MCF 10A (cell line): Measurements from ENCODE around the gene NKD1. TPM values are rescaled to one million over a fixed set of nuclear protein-coding genes. Genes with fewer than 3 reads are reported as not detected.
A peak's percentile ranks its signal among the peaks of the same experiment; 100 is the strongest.

Experiments used
- Bru-seq: library from RNA; stranded (reverse); fragments of 400-500 nt; gene quantifications from one replicate; lab custom pipeline; 2021; lab: Mats Ljungman, UMichigan
- BruChase-seq, 2 experiments: library from RNA; stranded (reverse); fragments of 400-500 nt; gene quantifications; one replicate each; lab custom pipeline; 2021; lab: Mats Ljungman, UMichigan
- BruUV-seq: library from RNA; stranded (reverse); fragments of 400-500 nt; replicated peaks from 2 replicates; lab custom pipeline; 2021; lab: Mats Ljungman, UMichigan
- CTCF ChIA-PET: fragments of 300-600 bp; sonication (Branson Sonifier 250); formaldehyde crosslinking; extraction: SDS; loops from one replicate; lab custom pipeline; 2021; ENCODE audit warnings: antibody characterized with exemption, inconsistent platforms; lab: Yijun Ruan, JAX
- POLR2A ChIA-PET: fragments of 300-600, 350-650 bp; sonication (Branson Sonifier 250); formaldehyde crosslinking; extraction: SDS; loops from one replicate; lab custom pipeline; 2020; ENCODE audit warnings: antibody characterized with exemption, inconsistent platforms; lab: Yijun Ruan, JAX
- DNase-seq: peaks from one replicate; pipeline ENCODE4 v3.0.0-alpha.2; 2018; ENCODE audit not compliant: unreplicated experiment
- H3K27ac Mint-ChIP-seq: one replicate; pipeline ENCODE4 v1.8.0; 2022; ENCODE audit warnings: mild to moderate bottlenecking, low read depth, mixed read lengths; ENCODE audit not compliant: unreplicated experiment
- H3K27me3 Mint-ChIP-seq: one replicate; pipeline ENCODE4 v1.8.0; 2022; ENCODE audit warnings: mixed read lengths; ENCODE audit not compliant: insufficient read depth, unreplicated experiment
- H3K36me3 Mint-ChIP-seq: one replicate; pipeline ENCODE4 v1.8.0; 2022; ENCODE audit warnings: mild to moderate bottlenecking, moderate library complexity, mixed read lengths; ENCODE audit not compliant: insufficient read depth, unreplicated experiment
- H3K4me1 Mint-ChIP-seq: one replicate; pipeline ENCODE4 v1.8.0; 2022; ENCODE audit warnings: mixed read lengths; ENCODE audit not compliant: insufficient read depth, unreplicated experiment
- H3K4me3 Mint-ChIP-seq: one replicate; pipeline ENCODE4 v1.8.0; 2022; ENCODE audit warnings: mild to moderate bottlenecking, moderate library complexity, mixed read lengths; ENCODE audit not compliant: unreplicated experiment
- H3K9me3 Mint-ChIP-seq: one replicate; pipeline ENCODE4 v1.8.0; 2022; ENCODE audit warnings: mixed read lengths; ENCODE audit not compliant: unreplicated experiment
- intact Hi-C: fragments of 100-400 bp; cut with micrococcal nuclease; formaldehyde crosslinking; loops from 2 replicates; pipeline ENCODE4 v1.14.1; 2022
- long read RNA-seq: library from polyadenylated mRNA; stranded (forward); transcript quantifications from one replicate; pipeline ENCODE4 v2.0.0, GENCODE V29; 2022
- total RNA-seq: library from RNA; stranded (reverse); gene quantifications from 2 replicates; pipeline ENCODE4 v1.2.3, GENCODE V29; 2022
- TF ChIP-seq, protein P1 (sequence below): fragments of 200-600 bp; IDR thresholded peaks from one replicate; pipeline ENCODE4 v1.8.0; 2022; ENCODE audit warnings: antibody characterized with exemption, mild to moderate bottlenecking; ENCODE audit not compliant: unreplicated experiment

NKD1 gene, protein sequence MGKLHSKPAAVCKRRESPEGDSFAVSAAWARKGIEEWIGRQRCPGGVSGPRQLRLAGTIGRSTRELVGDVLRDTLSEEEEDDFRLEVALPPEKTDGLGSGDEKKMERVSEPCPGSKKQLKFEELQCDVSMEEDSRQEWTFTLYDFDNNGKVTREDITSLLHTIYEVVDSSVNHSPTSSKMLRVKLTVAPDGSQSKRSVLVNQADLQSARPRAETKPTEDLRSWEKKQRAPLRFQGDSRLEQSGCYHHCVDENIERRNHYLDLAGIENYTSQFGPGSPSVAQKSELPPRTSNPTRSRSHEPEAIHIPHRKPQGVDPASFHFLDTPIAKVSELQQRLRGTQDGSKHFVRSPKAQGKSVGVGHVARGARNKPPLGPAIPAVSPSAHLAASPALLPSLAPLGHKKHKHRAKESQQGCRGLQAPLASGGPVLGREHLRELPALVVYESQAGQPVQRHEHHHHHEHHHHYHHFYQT
- total RNA-seq (0.07 and 0.29 TPM in 2 replicates), Bru-seq, nascent RNA (percentile 16 among the genes with signal in this experiment), BruChase-seq, experiment 1, labeled RNA remaining after a 6-hour chase (percentile 15 among the genes with signal in this experiment), BruChase-seq, experiment 2, labeled RNA remaining after a 2-hour chase (percentile 17 among the genes with signal in this experiment)
- long read RNA-seq = 0 reads

DNA sequence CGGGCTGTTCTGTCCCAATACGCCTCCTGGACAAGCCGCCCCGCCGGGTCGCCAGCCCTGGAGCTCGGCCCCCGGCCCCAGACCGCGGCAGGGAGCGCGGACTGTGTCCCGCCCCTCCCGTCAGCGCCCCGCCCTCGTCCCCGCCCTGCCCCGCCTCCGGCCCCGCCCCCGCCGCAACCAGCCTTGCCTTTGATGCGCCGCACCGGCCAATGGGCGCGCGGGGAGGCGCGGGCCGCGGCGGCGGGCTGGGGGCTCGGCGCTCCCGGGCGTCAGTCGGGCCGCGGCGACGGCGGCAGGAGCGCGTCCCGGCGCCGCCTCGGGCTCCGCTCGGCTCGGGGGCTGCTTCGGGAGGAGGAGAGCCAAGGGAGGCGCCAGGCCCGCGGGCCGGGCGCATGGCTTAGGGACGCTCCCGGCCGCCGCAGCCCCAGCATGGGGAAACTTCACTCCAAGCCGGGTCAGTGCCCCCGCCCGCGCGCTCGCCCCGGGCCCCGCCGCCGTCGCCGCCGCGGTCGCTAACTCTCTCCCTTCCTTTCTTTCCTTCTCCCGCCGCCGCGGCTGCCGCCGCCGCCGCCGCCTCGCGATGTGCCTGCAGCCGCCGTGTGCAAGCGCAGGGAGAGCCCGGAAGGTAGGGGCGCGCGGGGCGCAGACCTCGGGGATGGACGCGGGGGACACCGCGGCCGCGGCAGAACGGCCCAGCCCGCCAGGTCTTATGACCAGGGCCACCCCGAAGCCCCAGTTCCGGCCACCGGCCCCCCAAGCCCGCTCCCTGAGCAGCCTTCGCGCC lies at the start of gene NKD1:
NKD1 (plus strand) TSS at position 272 of the 784 bp plus-strand sequence; CDS start at position 430, 158 bp downstream.
- intact Hi-C loops = no loop called here
- no peaks in the 10 kb centered on the region for H3K9me3 Mint-ChIP-seq
- no peaks in the 10 kb centered on the region for H3K27me3 Mint-ChIP-seq
- H3K27ac Mint-ChIP-seq = no peak within 1 kb of the TSS
- TF ChIP-seq, protein P1, sequence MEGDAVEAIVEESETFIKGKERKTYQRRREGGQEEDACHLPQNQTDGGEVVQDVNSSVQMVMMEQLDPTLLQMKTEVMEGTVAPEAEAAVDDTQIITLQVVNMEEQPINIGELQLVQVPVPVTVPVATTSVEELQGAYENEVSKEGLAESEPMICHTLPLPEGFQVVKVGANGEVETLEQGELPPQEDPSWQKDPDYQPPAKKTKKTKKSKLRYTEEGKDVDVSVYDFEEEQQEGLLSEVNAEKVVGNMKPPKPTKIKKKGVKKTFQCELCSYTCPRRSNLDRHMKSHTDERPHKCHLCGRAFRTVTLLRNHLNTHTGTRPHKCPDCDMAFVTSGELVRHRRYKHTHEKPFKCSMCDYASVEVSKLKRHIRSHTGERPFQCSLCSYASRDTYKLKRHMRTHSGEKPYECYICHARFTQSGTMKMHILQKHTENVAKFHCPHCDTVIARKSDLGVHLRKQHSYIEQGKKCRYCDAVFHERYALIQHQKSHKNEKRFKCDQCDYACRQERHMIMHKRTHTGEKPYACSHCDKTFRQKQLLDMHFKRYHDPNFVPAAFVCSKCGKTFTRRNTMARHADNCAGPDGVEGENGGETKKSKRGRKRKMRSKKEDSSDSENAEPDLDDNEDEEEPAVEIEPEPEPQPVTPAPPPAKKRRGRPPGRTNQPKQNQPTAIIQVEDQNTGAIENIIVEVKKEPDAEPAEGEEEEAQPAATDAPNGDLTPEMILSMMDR = no peak
- no peaks in the 10 kb centered on the region for H3K4me1 Mint-ChIP-seq
- ChIA-PET CTCF (no interaction called here), POLR2A (no interaction called here)
- peak; percentile 59 for DNase-seq
- H3K36me3 Mint-ChIP-seq = no peaks in the 10 kb centered on the region
- peak within 1 kb of the TSS; percentile 70 for H3K4me3 Mint-ChIP-seq
- no TSS peak for BruUV-seq

DNA sequence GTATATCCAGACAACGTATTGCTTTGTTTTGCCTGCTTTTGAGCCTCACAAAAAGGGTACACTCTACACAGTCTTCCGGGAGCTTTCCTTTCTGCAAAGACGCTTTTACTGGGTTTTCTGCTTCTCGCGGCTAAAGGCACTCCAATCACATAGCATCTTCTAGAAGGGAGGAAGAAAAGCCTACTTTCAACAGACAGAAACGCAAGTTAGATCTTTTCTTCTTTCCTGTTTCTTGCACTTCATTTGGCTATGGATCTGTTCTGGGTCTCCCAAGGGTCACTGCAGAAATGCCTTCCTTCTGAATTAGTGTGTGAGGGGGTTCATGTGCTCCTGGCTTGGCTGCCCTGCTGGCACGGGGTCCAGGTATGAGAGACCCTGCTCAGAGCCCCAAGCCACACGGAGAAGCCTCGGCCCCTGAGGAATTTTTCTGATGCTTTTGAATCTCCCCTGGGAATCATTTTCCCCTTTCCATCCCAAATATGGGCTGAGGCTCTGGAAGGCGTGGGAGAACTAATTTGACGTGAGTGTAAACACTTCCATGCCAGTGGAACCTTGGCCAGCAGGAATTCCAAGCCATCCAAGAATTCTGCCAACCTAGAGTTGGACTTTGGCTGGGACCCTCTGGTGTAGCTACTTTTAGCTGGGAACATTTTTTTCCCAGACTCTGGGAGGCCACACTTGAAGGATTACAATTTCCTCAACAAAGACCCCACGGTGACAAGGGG lies 49.6 kb upstream of the NKD1 start:
- Mint-ChIP-seq H3K27ac (no peak overlapping the region), H3K4me1 (no peaks in the 10 kb centered on the region), H3K9me3 (no peaks in the 10 kb centered on the region), H3K27me3 (no peaks in the 10 kb centered on the region), H3K36me3 (no peaks in the 10 kb centered on the region), H3K4me3 (no peak overlapping the region)
- no TSS peak for BruUV-seq
- TF ChIP-seq, protein P1 = no peak
- POLR2A ChIA-PET = no interaction called here
- CTCF ChIA-PET = no interaction called here
- intact Hi-C loops = no loop called here
- no peak for DNase-seq

DNA sequence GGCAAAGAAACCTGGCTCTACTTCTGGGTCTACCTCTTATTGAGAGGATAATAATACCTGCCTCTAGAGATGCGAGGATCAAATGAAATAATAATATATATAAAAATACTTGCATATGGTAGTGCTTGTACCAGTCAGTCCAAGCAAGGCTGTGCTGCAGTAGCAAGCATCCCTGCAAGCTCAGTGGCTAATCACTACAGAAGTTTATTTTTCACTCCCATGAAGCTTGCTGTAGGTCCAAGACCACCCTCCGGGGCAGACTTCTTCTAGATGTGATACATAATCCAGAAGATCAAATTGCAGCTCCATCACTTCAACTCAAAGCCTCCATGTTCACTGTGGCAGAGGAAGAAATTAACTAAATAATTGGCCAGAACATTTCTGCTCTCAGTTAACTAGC lies 48.9 kb upstream of the NKD1 start:
- DNase-seq = no peak
- no peaks in the 10 kb centered on the region for H3K27me3 Mint-ChIP-seq
- H3K9me3 Mint-ChIP-seq = no peaks in the 10 kb centered on the region
- TF ChIP-seq, protein P1 = no peak
- CTCF ChIA-PET = no interaction called here
- no peak overlapping the region for H3K27ac Mint-ChIP-seq
- peaks cover 5% of the 10 kb centered on the region for H3K4me1 Mint-ChIP-seq
- H3K36me3 Mint-ChIP-seq = no peaks in the 10 kb centered on the region
- no TSS peak for BruUV-seq
- POLR2A ChIA-PET = no interaction called here
- H3K4me3 Mint-ChIP-seq = no peak overlapping the region
- intact Hi-C loops = no loop called here
